B cell (primary cell): ENCODE data around the gene EOGT. TPM values are rescaled to one million over a fixed set of nuclear protein-coding genes. Genes with fewer than 3 reads are reported as not detected.

ENCODE experiments used
- ATAC-seq: fragments of 200-7000 bp; cut with Tn5 transposase; one replicate; pipeline ENCODE4 v1.10.0; 2021; ENCODE audit warnings: low read depth, mild to moderate bottlenecking, moderate number of reproducible peaks, moderate library complexity
- CTCF ChIA-PET: fragments of 350-600 bp; sonication (Branson Sonifier 250); formaldehyde crosslinking; loops from one replicate; lab custom pipeline; 2021; ENCODE audit warnings: antibody characterized with exemption, inconsistent platforms; lab: Charles Lee
- POLR2A ChIA-PET: fragments of 350-600 bp; sonication (Branson Sonifier 250); formaldehyde crosslinking; loops from one replicate; lab custom pipeline; 2021; ENCODE audit warnings: antibody characterized with exemption; lab: Charles Lee
- DNase-seq: peaks from one replicate; pipeline ENCODE4 v3.0.0; 2013
- H2AFZ ChIP-seq: 2 replicates; pipeline ENCODE4 v1.6.1; 2012; ENCODE audit warnings: mild to moderate bottlenecking, low read depth, low read length; ENCODE audit not compliant: insufficient read depth, poor library complexity, severe bottlenecking
- H3K27ac ChIP-seq, 2 donors: 1 replicate in 1 of 2; 2 replicates in 1 of 2; pipeline ENCODE4 v1.5.1; 2012 to 2013; ENCODE audit warnings: low read length in 2 of 2, mild to moderate bottlenecking in 2 of 2, moderate library complexity in 1 of 2
- H3K27me3 ChIP-seq, 4 experiments: fragments of 200-600 bp in 1 of 4; sonication (generic) in 1 of 4; replicated peaks in 1 of 4; 1 replicate in 2 of 4; 2 replicates in 2 of 4; pipeline versions ENCODE4 v1.6.1 to v1.7.0; 2013 to 2016; ENCODE audit warnings: low read length in 3 of 4, mild to moderate bottlenecking in 2 of 4, mixed read lengths in 1 of 4, moderate library complexity in 1 of 4; ENCODE audit not compliant: insufficient read depth in 4 of 4, control insufficient read depth in 3 of 4; ENCODE audit errors: control extremely low read depth in 1 of 4
- H3K36me3 ChIP-seq, 2 experiments: replicated peaks in 1 of 2; 1 replicate in 1 of 2; 2 replicates in 1 of 2; pipeline versions ENCODE4 v1.6.1 to v1.7.1; 2013; ENCODE audit warnings: low read length in 1 of 2; ENCODE audit not compliant: insufficient read depth in 2 of 2, control insufficient read depth in 1 of 2; ENCODE audit errors: control extremely low read depth in 1 of 2, extremely low read depth in 1 of 2
- H3K4me1 ChIP-seq, 2 donors: fragments of 200-600 bp in 1 of 2; sonication (generic) in 1 of 2; 1 replicate in 1 of 2; 2 replicates in 1 of 2; pipeline versions ENCODE4 v1.5.1 to v1.6.1; 2013 to 2017; ENCODE audit warnings: low read length in 2 of 2; ENCODE audit not compliant: control insufficient read depth in 2 of 2, insufficient read depth in 2 of 2
- H3K4me2 ChIP-seq: replicated peaks from 2 replicates; pipeline ENCODE3; 2012; ENCODE audit warnings: mild to moderate bottlenecking, low read depth, low read length; ENCODE audit not compliant: poor library complexity, severe bottlenecking
- H3K4me3 ChIP-seq, 5 experiments: fragments of 200-600 bp in 1 of 5; sonication (generic) in 1 of 5; 1 replicate in 3 of 5; 2 replicates in 2 of 5; pipeline versions ENCODE4 v1.5.1 to v1.7.0; 2011 to 2016; ENCODE audit warnings: low read length in 4 of 5, mild to moderate bottlenecking in 4 of 5, low read depth in 2 of 5, control low read depth in 1 of 5, moderate library complexity in 1 of 5; ENCODE audit not compliant: insufficient read depth in 1 of 5; ENCODE audit errors: control extremely low read depth in 1 of 5, extremely low read depth in 1 of 5
- H3K79me2 ChIP-seq: fragments of 200-600 bp; sonication (generic); one replicate; pipeline ENCODE4 v1.6.0; 2016; ENCODE audit warnings: low read length; ENCODE audit not compliant: control insufficient read depth, insufficient read depth
- H3K9ac ChIP-seq: fragments of 200-600 bp; sonication (generic); 2 replicates; pipeline ENCODE4 v1.6.1; 2017; ENCODE audit warnings: mild to moderate bottlenecking, low read length, moderate library complexity
- H3K9me3 ChIP-seq, 3 donors: one replicate each; pipeline versions ENCODE4 v1.6.1 to v1.7.1; 2013; ENCODE audit warnings: low read length in 2 of 3; ENCODE audit not compliant: control insufficient read depth in 2 of 3, insufficient read depth in 1 of 3; ENCODE audit errors: control extremely low read depth in 1 of 3
- H4K20me1 ChIP-seq: 2 replicates; pipeline ENCODE4 v1.6.0; 2012; ENCODE audit warnings: mild to moderate bottlenecking, low read length; ENCODE audit not compliant: insufficient read depth, control insufficient read depth, poor library complexity, severe bottlenecking
- H3K27ac Mint-ChIP-seq: one replicate; pipeline ENCODE4 v1.8.0; 2021; ENCODE audit warnings: mixed read lengths
- H3K27me3 Mint-ChIP-seq: one replicate; pipeline ENCODE4 v1.8.0; 2021; ENCODE audit warnings: mixed read lengths
- H3K4me1 Mint-ChIP-seq: one replicate; pipeline ENCODE4 v1.8.0; 2021; ENCODE audit warnings: mixed read lengths
- H3K4me3 Mint-ChIP-seq: one replicate; pipeline ENCODE4 v1.8.0; 2021; ENCODE audit warnings: mixed read lengths
- H3K9me3 Mint-ChIP-seq: one replicate; pipeline ENCODE4 v1.8.0; 2022; ENCODE audit warnings: mixed read lengths; ENCODE audit not compliant: insufficient read depth
- EZH2 ChIP-seq: IDR thresholded peaks from 2 replicates; pipeline ENCODE4 v1.6.1; 2012; ENCODE audit warnings: borderline replicate concordance, low read depth, mild to moderate bottlenecking, moderate library complexity, low read length; ENCODE audit not compliant: insufficient read depth, poor library complexity, severe bottlenecking
- WGBS: methylation state at CpG from one replicate; pipeline ENCODE4 v1.1.5; 2013; ENCODE audit warnings: missing lambda C conversion rate; ENCODE audit not compliant: insufficient coverage; 5-methylcytosine and 5-hydroxymethylcytosine counted together
- intact Hi-C: fragments of 100-400 bp; cut with micrococcal nuclease; formaldehyde crosslinking; loops from one replicate; pipeline ENCODE4 v1.10.0; 2022
- polyA plus RNA-seq: library from polyadenylated mRNA; depleted of rRNA; stranded (reverse); fragments of >200 nt; gene quantifications from 2 replicates; pipeline ENCODE4 v1.2.3, GENCODE V29; 2012
- total RNA-seq, 2 donors: library from RNA; stranded (reverse); fragments of 120-200 nt in 1 of 2; gene quantifications; 1 replicate in 1 of 2; 2 replicates in 1 of 2; pipeline versions ENCODE4 v1.2.3 to v1.2.4, GENCODE V29; 2013 to 2022
- TF ChIP-seq, protein P1 (sequence below): fragments of 200-600 bp; IDR thresholded peaks from one replicate; pipeline ENCODE4 v1.8.0; 2022; ENCODE audit warnings: antibody characterized with exemption, mild to moderate bottlenecking

EOGT gene
- total and polyA plus RNA-seq, 2 donors (not counting 1 experiment from before 2014, with no cell fraction given): 1.7 to 15.5 TPM

DNA sequence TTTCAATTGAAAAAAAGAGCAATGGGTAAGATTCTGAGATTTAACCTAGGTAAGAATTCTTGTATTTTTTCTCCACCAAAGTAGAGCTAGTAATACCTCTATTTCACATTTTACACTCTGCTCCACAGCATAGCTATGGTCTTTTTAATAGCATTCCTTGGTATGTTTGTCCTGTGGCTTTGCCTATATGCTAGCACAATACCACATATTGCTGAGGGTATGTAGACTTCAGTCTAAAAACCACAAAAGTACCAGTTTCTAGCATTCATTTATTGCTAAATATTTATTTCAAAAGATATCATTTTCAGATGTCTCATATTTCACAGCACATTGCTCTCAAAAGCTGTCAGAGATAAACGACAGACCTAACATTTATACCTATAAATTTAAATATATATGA, 18.2 kb upstream of the EOGT start:
- Histone ChIP-seq H3K27ac (no peak overlapping the region), H3K4me2 (no peak overlapping the region), H3K36me3 (peaks cover 10 to 71% of the 10 kb centered on the region in 2 experiments), H3K79me2 (peaks cover 3% of the 10 kb centered on the region), H2AFZ (no peak overlapping the region), H3K9me3 (no peaks in the 10 kb centered on the region), H3K4me1 (no peaks in the 10 kb centered on the region), H3K27me3 (no peaks in the 10 kb centered on the region), H3K4me3 (no peak overlapping the region), H4K20me1 (no peaks in the 10 kb centered on the region), H3K9ac (no peak overlapping the region)
- Mint-ChIP-seq H3K27ac (no peak overlapping the region), H3K9me3 (no peaks in the 10 kb centered on the region), H3K4me3 (no peak overlapping the region), H3K4me1 (no peaks in the 10 kb centered on the region), H3K27me3 (no peaks in the 10 kb centered on the region)
- DNase-seq: no peak
- CTCF ChIA-PET: no interaction called here
- WGBS: no CpG with 5 or more reads among the region's 1 CpG
- no peak for ATAC-seq
- POLR2A ChIA-PET: no interaction called here
- intact Hi-C loops: no loop called here
- TF ChIP-seq, protein P1, sequence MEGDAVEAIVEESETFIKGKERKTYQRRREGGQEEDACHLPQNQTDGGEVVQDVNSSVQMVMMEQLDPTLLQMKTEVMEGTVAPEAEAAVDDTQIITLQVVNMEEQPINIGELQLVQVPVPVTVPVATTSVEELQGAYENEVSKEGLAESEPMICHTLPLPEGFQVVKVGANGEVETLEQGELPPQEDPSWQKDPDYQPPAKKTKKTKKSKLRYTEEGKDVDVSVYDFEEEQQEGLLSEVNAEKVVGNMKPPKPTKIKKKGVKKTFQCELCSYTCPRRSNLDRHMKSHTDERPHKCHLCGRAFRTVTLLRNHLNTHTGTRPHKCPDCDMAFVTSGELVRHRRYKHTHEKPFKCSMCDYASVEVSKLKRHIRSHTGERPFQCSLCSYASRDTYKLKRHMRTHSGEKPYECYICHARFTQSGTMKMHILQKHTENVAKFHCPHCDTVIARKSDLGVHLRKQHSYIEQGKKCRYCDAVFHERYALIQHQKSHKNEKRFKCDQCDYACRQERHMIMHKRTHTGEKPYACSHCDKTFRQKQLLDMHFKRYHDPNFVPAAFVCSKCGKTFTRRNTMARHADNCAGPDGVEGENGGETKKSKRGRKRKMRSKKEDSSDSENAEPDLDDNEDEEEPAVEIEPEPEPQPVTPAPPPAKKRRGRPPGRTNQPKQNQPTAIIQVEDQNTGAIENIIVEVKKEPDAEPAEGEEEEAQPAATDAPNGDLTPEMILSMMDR: no peak
- no peak for TF ChIP-seq EZH2

DNA sequence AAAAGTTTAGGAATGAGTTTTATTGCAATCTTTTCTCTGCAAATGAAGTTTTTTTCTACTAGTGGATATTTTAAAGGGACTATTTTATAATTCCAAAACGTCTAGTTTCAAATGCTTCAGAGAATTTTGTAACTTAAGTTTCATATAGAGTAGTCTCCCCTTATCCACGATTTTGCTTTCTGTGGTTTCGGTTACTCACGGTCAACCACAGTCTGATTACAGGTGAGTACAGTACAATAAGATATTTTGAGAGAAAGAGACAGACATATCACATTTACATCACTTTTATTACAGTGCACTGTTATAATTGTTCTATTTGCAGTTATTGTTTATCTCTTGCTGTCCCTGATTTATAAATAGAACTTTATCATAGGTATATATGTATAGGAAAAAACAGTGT, 7.4 kb upstream of the EOGT start:
- Histone ChIP-seq H3K27me3 (no peaks in the 10 kb centered on the region), H3K4me2 (no peak overlapping the region), H3K79me2 (no peaks in the 10 kb centered on the region), H3K9me3 (no peaks in the 10 kb centered on the region), H3K9ac (no peak overlapping the region), H3K27ac (no peak overlapping the region), H3K4me1 (no peaks in the 10 kb centered on the region), H2AFZ (no peak overlapping the region), H4K20me1 (no peaks in the 10 kb centered on the region), H3K36me3 (peaks cover 10 to 34% of the 10 kb centered on the region in 2 experiments), H3K4me3 (no peak overlapping the region)
- ATAC-seq: no peak
- ChIA-PET CTCF (interaction anchor here (0.7 kb wide), 1 partner anchor 14 kb away, joined by 3 read pairs; no protein-coding TSS in a partner anchor), POLR2A (no interaction called here)
- no peaks in the 10 kb centered on the region for H3K4me1 Mint-ChIP-seq
- no peak overlapping the region for H3K27ac Mint-ChIP-seq
- H3K27me3 Mint-ChIP-seq: no peaks in the 10 kb centered on the region
- no peaks in the 10 kb centered on the region for H3K9me3 Mint-ChIP-seq
- intact Hi-C loops: no loop called here
- WGBS: no CpG with 5 or more reads among the region's 4 CpGs
- no peak for DNase-seq
- no peak overlapping the region for H3K4me3 Mint-ChIP-seq
- no peak for TF ChIP-seq EZH2
- TF ChIP-seq, protein P1: no peak
